HCEC 1CT (cell line): ENCODE data around the gene PEAK3.
"Not testable (repeated sequence)": the region's sequence is repeated elsewhere in the genome, so short reads cannot be mapped to it uniquely, and the experiment has no call there.

Source experiments
- DNase-seq: peaks from one replicate; pipeline ENCODE4 v3.0.0-alpha.2; 2017

PEAK3 gene

DNA sequence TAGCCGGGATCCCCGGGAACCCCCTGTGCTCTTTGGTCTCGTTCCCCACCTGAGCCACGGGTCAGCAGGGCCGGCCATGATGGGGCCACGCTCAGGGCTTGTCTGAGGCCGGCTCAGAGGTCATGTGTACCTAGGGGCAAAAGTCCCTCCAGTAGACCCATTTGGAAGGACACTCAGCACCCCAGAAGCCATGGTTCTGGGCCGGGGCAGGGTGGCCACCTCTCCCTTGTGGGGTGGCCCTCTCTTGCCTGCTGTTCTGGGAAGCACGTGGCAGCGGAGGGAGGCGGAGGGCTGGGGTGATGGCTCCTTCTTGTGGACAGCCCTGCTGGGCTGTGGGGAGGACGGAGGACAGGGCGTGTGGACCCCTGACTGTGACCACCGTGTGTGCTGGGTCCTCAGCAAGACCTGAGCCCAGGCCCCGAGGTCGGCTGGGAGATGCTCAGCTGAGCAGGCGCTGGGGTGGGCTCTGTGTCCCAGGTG is 6.4 kb upstream of the PEAK3 start:
- DNase-seq, result no peak

DNA sequence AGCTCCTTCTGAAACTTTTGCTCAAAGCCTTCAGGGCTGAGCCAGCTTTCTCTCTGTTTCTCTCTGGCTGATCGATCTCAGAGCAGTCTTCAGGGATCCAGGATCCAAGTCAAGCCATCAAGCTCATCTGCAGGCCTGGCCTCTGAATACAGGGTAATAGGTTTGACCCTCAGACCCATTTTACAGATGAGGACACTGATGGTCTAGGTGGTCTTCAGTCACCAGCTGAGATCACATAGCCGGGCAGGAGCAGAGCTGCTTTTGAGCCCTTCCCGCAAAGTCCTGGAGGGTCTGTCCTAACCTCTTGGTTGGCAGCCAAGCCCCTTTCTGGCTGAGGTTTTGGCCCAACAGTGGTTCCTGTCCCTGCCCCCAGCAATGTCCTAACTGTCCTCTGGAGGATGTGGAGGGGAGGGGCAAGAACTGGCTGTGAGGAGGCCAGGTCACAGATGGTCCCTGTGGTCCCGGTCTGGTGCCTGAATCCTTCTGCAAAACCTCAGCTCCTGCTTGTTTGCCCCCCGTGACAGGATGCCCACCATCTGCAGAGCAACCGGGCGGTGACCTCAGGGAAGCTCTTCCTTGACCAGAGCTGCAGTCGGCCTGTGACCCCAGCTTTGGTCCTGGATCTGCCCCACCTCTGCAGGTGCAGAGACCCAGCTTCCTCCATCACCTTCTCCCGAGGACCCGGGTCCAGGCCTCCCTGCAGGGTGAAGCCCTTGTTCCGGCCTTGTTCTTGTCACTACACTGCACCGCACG is 5.8 kb upstream of the PEAK3 start:
- no peak for DNase-seq

DNA sequence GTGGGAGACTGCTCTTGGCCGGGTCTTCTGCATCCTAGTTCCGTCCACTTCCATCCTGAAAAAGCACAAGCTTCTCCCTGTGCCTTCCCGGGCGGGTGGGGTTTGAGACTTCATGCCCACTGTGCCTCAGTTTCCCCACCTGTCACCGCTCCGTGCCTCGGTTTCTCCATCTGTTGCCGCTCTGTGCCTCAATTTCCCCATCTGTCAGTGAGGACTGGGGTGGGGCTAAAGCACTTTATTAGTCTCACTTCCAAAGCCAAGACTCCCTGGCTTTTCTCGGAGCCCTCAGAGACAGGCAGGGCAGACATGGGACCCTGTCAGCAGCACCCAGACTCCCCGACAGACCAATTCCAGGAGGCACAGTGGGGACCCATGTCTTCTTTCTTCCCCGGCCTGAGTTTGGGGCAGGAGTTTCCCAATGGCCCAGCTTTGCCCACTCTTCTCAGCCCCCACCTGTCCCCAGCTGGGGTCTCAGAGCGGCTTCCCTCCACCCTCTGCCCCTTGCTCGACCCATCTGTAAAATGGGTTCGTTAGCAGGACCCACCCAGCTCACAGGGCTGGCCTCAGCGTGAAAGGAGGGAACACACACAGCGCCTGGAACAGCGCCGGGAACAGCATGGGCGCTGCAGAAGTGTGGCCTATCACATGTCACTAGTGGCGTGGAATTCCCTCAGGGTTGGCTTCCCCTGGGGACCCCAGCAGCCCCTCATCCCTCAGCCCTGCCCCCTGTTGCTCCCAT is 4.6 kb upstream of the PEAK3 start:
- DNase-seq, result no peak

DNA sequence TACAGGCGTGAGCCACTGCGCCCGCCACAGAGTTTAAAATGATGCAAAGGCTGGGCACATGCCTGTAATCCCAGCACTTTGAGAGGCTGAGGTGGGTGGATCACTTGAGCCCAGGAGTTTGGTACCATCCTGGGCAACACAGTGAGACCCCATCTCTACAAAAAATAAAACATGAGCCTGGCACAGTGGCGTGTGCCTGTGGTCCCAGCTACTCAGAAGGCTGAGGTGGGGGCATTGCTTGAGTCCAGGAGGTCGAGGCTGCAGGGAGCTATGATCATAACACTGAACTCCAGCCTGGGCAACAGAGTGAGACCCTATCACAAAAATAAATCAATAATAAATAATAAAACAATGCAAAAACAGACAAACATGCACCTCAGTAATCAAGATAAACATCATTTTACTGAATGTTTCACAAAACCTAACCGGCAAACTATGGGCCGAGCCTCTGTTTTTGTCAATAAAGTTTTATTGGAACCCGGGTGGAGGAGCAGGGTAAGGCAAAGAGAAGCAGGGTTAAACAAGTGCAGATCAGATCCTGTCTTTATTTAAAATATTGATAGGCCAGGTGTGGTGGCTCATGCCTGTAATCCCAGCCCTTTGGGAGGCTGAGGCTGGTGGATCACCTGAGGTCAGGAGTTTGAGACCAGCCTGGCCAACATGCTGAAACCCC is 2.0 kb upstream of the PEAK3 start:
- DNase-seq, result no peak

DNA sequence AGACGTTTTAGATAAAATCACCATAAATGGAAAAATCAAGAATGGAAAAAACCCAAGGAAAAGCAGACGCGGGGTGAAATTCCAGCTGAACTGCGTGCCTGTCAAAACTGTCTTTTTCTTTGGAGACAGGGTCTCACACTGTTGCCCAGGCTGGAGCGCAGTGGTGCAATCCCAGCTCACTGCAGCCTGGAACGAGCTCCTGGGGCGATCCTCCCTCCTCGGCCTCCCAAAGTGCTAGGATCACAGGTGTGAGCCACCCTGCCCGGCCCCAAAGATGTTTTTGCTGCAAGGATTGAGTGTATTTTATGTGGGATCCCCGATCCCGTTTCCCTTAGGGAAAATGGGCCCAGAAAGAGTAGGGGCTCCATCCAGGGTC is 875 bp upstream of the PEAK3 start:
- DNase-seq, result no peak

DNA sequence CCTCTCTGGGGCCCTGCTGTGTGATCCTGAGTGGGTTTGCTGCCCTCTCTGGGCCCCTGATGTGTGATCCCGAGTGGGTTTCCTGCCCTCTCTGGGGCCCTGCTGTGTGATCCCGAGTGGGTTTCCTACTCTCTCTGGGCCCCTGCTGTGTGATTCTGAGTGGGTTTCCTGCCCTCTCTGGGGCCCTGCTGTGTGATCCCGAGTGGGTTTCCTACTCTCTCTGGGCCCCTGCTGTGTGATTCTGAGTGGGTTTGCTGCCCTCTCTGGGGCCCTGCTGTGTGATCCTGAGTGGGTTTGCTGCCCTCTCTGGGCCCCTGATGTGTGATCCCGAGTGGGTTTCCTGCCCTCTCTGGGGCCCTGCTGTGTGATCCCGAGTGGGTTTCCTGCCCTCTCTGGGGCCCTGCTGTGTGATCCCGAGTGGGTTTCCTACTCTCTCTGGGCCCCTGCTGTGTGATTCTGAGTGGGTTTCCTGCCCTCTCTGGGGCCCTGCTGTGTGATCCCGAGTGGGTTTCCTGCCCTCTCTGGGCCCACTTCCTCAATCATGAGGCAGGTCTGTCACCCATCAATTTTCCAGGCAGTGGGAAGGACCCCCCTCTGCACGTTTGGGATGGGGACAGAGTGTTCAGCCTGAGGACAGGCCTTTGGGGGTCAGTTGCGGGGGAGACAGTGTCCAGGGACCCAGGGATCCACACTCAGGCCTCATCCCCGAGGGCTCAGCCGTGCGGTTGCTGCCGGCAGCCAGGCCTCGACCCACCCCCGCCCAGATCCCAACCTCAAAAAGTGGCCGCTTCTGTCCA is 512 bp downstream of the PEAK3 start:
- not testable (repeated sequence) for DNase-seq

DNA sequence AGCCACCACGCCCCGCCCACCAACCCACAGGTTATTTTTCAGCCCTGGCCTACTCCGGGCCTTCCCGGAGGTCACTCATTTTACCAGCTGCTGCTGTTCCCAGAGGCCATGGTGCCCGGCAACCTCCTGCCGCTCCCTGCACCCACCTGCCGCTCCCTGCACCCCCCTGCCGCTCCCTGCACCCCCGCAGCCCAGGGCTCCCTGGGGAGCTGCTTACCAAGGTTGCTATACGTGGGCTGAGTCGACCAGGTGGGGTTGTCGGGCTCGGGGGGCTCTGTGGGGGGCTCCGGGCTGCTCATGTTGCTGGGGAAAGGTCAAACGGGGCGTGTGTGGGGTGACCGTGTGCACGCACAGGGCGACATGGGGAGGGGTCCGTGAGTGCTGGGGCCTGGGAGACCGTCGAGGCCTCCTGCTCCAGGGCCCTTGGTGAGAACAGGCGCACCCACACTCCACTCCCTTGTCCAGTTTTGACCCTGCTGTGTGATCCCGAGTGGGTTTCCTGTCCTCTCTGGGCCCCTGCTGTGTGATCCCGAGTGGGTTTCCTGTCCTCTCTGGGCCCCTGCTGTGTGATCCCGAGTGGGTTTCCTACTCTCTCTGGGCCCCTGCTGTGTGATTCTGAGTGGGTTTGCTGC is 1.2 kb downstream of the PEAK3 start:
- no peak for DNase-seq

DNA sequence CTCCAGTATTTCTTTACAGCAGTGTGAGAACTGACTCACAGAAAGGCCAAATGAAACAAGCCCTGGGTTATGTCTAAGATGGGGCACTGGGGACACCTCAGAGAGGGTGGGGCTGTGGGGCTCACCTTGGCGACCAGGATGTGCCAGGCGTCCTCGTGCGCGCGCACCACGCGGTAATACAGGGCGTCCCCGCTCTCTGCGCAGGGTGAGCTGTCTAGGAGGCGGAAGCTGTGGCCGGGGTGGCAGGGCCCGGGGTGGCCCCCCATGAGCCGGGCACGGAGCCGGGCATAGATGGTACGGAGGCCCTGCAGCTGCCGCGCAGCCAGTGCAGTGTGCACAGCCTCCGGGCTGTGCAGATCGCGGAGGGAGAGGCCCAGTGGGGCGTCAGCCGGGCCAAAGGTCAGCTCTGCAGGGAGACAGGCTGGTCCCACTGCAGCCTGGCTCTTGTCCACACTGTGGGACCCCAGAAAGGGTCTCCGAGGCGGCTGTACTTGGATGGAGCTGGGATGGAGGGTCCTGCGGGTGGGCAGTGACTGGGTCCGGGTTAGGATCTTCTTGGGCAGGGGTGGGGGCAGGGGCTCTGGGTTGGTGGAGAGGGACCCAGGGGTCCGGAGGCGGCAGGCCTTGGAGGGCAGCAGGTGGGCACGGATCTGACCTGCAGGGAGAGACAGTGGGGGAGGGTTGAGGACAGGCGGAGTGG is 3.4 kb downstream of the PEAK3 start:
- DNase-seq, result no peak

DNA sequence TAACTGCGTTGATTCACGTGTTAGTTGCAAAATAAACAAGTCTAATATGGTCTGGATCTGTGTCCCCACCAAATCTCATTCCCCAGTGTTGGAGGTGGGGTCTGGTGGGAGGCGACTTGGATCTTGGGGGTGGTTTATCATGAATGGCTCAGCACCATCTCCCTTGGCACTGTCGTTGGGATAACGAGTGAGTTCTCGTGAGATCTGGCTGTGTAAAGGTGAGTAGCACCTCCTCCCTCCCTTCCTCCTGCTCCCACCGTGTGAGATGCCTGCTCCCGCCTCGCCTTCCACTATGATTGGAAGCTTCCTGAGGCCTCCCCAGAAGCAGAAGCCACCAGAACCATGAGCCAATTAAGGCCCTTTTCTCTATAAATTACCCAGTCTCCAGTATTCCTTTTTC is 4.8 kb downstream of the PEAK3 start:
- DNase-seq, result no peak

DNA sequence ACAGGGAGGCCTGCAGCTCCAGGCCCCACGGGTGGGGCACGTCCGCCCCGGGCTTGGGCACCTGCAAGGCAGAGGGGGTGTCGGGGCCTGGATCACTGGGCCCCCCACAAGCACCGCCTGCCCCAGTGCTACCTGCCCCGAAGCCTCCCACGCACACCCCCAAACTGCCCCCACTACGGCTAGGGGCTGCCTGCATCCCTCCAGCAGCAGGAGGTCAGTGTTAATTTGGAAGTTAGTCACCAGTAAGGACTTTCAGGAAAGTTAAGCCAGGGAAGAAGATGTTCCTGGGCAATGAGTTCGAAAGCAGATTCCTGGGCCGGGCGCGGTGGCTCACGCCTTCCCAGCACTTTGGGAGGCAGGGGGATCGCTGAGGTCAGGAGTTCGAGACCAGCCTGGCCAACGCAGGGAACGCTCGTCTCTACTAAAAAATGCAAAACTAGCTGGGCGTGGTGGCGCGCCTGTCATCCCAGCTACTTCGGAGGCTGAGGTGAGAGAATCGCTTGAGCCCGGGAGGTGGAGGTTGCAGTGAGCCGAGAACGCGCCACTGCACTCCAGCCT is 5.5 kb downstream of the PEAK3 start:
- DNase-seq, result no peak

DNA sequence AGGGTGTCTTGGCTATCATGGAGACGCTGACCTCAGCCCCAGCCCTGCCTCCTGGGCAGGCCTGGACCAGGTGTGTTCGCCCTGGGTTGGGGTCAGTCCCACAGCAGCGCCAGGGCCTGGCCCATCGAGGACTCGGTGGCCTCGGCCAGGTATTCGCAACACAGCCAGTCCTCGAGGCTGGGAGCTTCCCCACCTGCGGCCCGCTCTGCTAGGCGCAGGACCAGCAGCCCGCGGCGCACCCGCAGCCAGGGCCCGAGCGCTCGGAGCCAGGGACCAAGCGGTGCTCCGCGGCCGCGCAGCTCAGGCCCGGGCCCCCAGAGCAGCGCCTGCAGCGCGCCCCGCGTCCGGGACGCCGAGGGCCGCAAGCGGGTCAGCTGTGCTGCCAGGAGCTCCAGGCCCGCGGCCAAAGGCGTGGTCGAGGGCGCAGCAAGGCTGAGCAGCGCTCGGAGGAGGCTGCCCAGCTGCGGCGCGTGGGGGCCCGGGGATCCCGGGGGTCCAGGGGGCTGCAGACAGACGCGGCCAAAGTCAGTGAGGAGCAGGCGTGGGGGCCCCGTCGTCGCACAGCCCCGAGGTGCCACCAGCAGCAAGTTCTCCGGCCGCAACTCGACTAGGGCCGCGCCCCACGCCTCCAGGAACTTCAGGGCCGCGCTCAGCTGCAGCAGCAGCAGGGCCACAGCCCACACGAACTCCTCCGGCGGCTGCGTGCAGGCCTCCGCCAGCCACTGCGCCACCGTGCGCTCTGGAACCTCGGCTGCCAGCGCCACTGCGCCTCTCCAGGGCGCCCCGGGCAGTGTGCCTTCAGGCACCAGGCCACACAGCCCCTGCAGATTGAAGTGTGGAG is 6.2 kb downstream of the PEAK3 start:
- no peak for DNase-seq

DNA sequence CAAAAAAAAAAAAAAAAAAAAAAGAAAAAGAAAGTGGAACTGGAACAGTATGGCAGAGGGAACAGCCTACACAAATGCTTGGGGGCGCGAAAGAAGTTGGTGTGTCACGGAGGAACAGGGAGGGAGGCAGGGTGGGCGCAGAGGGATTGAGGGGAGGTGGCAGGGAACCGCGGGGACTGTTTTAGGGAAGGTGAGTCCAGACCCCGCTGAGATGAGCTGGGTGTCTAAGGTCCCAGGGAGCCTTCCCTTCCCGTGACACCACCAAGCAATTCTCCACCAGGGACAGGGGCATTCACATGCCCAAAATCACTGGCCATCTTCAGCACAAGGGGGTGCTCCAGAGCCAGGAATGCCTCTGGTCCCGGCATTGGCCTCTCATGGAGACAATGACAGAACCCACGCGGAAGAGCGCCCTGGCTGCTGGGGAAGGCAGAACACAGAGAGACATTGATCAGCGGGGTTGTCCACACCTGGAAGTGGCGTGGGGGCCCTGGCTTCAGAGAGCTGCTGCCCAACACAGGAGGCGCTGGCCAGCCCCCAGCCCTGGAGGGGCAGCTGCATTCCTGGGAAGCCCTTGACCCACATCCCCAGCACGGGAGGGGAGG is 6.9 kb downstream of the PEAK3 start:
- DNase-seq, result peak; percentile 48

DNA sequence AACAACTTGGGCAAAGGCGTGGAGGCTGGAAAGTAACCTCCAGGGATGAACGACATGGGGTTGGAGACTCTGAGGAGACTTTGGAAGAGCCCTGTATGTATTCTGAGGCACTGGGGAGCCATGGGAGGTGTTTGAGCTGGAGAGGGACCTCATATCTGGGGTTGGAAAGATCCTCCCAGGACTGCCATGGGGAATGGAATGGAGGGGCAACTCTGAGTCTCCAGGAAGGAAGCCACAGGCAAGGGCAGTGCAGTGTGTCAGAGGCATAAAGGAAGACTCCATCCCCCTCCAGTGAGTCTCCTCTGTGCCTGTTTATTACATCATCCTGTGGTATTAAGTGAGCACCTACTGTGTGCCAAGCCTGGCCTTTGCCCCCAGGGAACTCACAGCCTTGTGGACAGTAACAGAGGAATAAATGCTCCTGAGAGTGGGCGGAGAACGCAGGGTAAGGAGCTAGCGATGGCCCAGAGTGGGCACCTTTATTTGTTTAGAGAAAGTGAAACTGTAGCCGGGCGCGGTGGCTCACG is 7.7 kb downstream of the PEAK3 start:
- DNase-seq, result no peak

DNA sequence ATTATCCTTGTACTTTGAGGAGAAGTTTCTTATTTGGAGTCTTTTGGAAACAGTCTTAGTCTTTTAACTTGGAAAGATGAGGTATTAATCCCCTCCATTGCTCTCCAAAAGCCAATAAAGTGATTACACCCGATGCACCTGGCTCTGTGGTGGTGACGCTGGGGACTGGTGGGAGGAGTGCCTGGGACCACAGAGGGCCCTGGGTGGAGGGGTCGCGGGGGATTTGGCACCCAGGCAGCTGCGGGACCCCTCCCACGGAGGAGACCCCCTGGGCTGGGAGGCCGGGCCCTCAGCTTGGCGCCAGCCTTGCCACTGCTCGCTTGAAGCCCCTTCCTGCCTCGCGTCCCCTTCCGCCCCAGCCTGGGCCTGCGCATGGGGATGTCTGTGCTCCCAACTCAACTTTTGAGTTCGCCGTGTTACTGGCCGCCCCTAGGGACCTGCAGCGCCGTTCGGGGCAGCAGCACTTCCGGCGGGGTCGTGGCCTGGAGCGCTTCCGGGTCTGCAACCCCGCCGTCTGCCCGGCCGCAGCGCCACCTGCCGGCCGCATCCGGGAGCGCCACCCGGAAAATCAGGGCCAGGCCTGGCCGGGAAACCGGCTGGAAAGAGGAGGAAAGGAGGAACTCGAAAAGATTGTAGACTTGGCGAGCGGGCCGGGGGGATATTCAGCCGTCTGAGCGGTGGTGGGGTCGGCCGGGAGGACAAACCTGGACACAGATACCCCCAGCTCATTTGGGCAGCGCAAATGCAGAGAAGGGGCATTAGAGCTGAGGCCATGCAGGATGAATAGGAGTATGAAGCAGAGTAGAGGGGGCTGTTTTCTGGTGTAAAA is 8.4 kb downstream of the PEAK3 start:
- DNase-seq, result peak; percentile 52

DNA sequence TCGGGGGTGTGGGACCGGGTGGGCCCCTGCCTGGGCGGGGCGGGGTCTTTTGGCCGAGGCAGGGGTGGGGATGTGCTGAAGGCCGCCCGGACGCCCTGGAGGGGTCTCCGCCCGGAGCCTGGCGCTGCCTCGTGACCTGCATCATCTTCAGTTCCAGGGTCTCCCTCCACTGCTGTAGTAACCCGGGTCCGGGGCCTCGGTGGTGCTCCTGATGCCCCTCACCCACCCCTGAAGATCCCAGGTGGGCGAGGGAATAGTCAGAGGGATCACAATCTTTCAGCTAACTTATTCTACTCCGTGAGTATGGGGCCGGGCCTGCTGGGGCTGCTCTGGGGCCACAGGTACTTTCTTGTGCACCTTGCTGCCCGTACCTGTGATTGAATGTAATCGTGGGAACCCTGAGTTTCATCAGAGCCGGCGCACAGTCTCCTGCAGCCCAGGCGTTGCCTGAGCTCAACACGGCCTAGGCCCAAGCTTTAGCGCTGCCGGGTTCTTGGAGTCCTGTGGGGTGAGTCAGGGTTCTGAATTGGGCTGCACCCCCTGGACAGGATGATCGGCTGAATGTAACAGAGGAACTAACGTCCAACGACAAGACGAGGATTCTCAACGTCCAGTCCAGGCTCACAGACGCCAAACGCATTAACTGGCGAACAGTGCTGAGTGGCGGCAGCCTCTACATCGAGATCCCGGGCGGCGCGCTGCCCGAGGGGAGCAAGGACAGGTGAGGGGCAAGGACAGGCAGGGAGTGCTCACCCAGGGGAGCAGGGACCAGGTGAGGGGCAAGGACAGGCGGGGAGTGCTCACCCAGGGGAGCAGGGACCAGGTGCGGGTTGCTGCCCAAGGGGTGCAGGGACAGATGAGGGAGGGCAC is 10.5 kb downstream of the PEAK3 start:
- DNase-seq, result peak; percentile 87

DNA sequence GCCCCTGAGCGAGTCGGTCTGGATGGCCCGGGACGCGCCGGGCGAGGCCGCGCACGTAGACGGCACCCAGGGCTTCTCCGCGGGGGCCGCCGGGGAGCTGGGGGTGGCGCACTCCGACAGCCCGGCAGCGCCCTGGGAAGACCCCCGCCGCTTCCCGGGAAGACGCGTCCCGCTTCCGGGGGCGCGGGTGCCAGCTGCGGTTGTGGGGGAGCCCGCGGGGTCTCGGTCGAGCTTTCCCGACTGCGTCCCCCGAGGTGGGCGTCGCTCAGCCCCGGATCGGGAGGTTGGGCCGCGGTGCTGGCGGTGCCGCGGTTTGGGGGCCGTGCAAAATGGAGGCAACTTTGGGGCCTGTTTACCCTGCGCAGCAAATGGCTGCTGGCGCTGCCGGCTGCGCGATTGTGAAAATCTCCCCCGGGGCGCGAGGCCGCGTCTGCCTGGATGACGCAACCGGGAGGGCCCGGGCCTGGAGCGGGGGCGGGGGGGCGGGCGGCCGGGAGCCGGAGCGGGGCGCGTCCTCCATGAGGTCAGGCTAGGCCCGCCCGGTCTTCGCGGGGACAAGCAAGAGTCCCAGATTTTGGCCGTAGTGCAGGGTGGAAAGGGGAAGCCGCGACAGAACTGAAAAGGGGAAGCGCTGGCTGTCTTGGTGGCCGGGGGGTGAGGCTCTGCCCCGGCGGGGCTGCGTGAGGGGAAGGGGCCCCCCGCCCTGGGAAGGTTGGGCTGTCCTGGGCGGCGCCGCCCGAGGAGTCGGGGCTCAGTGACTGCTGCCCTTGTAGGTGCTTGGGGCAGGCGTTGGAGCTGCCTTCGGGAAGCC is 11.3 kb downstream of the PEAK3 start:
- peak; percentile 85 for DNase-seq

DNA sequence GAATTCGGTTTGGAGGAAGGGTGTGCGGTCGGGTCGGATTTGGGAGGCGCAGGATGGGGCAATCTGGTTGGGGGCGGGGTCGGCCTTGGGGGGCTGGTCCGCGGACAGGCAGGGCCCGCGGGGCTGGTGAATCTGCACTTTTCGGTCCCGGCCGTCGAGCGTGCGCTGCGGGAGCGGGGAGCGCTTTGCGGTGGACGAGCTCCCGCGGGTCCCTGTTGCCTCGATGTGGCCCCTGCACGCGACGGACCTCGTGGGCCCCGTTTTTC is 11.9 kb downstream of the PEAK3 start:
- DNase-seq, result peak; percentile 30
